GM12878 (cell line): ENCODE results near the gene ADAR. TPM values are rescaled to one million over a fixed set of nuclear protein-coding genes. Genes with fewer than 3 reads are reported as not detected.

ENCODE experiments used
- ATAC-seq: fragments of 200-7000 bp; cut with Tn5 transposase; 3 replicates; pipeline ENCODE4 v1.9.1; 2020; ENCODE audit warnings: mild to moderate bottlenecking, moderate library complexity
- BruUV-seq: library from RNA; stranded (reverse); fragments of 400-500 nt; replicated peaks from 2 replicates; lab custom pipeline; 2021; lab: Mats Ljungman, UMichigan
- CTCF ChIA-PET: fragments of 300-600 bp; sonication (Branson Sonifier 250); formaldehyde crosslinking; extraction: SDS; loops from one replicate; lab custom pipeline; 2021; ENCODE audit warnings: inconsistent platforms; lab: Yijun Ruan, JAX
- POLR2A ChIA-PET: fragments of 350-600 bp; formaldehyde crosslinking; extraction: SDS; loops from one replicate; lab custom pipeline; 2021; ENCODE audit warnings: inconsistent platforms; lab: Charles Lee
- RAD21 ChIA-PET: fragments of 300-600 bp; sonication (Branson Sonifier 250); formaldehyde crosslinking; loops from one replicate; lab custom pipeline; 2023; ENCODE audit warnings: antibody characterized with exemption; ENCODE audit not compliant: unreplicated experiment; lab: Charles Lee
- SMC1A ChIA-PET: fragments of 300-600 bp; sonication (Branson Sonifier 250); formaldehyde crosslinking; loops from one replicate; lab custom pipeline; 2023; ENCODE audit not compliant: unreplicated experiment, uncharacterized antibody; lab: Charles Lee
- DNase-seq: peaks from one replicate; pipeline ENCODE4 v3.0.0-alpha.2; 2011; ENCODE audit warnings: low read depth, low spot score
- FAIRE-seq: peaks from 3 replicates; lab custom pipeline; 2011; peaks lifted over from hg19 to GRCh38; lab: Jason Lieb, UNC
- H2AFZ ChIP-seq: 2 replicates; pipeline ENCODE4 v1.6.0; 2011; ENCODE audit warnings: low read depth, low read length, control low read depth; ENCODE audit not compliant: control insufficient read depth
- H3K27ac ChIP-seq: 2 replicates; pipeline ENCODE4 v1.5.1; 2011; ENCODE audit warnings: control low read depth; ENCODE audit not compliant: control insufficient read depth, insufficient read depth
- H3K27me3 ChIP-seq, 2 experiments: replicated peaks in 1 of 2; 2 replicates each; pipeline versions ENCODE4 v1.6.0 to v1.6.1; 2011; ENCODE audit warnings: low read length in 1 of 2; ENCODE audit not compliant: control insufficient read depth in 2 of 2, insufficient read depth in 2 of 2
- H3K36me3 ChIP-seq, 2 experiments: 2 replicates each; pipeline ENCODE4 v1.5.1; 2011; ENCODE audit warnings: low read length in 1 of 2; ENCODE audit not compliant: control insufficient read depth in 2 of 2, insufficient read depth in 2 of 2
- H3K4me1 ChIP-seq: 2 replicates; pipeline ENCODE4 v1.6.1; 2011; ENCODE audit warnings: mild to moderate bottlenecking, low read length, moderate library complexity, mixed read lengths; ENCODE audit not compliant: control insufficient read depth, insufficient read depth
- H3K4me2 ChIP-seq: 2 replicates; pipeline ENCODE4 v1.6.0; 2011; ENCODE audit warnings: control low read depth; ENCODE audit not compliant: control insufficient read depth, insufficient read depth
- H3K4me3 ChIP-seq: fragments of 200-600 bp; sonication (generic); 2 replicates; pipeline ENCODE4 v1.5.1; 2016
- H3K79me2 ChIP-seq: 2 replicates; pipeline ENCODE4 v1.6.0; 2011; ENCODE audit warnings: low read length; ENCODE audit not compliant: control insufficient read depth, insufficient read depth
- H3K9ac ChIP-seq: 2 replicates; pipeline ENCODE4 v1.8.0; 2011; ENCODE audit warnings: low read length, control low read depth, mixed read lengths; ENCODE audit not compliant: control insufficient read depth, insufficient read depth
- H3K9me3 ChIP-seq: replicated peaks from 3 replicates; pipeline ENCODE4 v1.5.1; 2011; ENCODE audit warnings: mild to moderate bottlenecking, low read length; ENCODE audit not compliant: control insufficient read depth, insufficient read depth
- H4K20me1 ChIP-seq: 2 replicates; pipeline ENCODE4 v1.6.0; 2011; ENCODE audit not compliant: control insufficient read depth, insufficient read depth
- GABPA ChIP-seq: IDR thresholded peaks from 2 replicates; pipeline ENCODE4 v1.6.1; 2014; ENCODE audit warnings: antibody characterized with exemption, low read depth, mild to moderate bottlenecking, inconsistent platforms
- POLR2AphosphoS5 ChIP-seq: IDR thresholded peaks from 2 replicates; pipeline ENCODE4 v1.6.1; 2011; ENCODE audit warnings: mild to moderate bottlenecking, low read length, inconsistent platforms
- SUPT20H ChIP-seq: IDR thresholded peaks from 2 replicates; pipeline ENCODE4 v1.6.1; 2011; ENCODE audit warnings: low read depth, mild to moderate bottlenecking, low read length, moderate library complexity, borderline replicate concordance; ENCODE audit not compliant: control insufficient read depth
- WGBS: methylation state at CpG from one replicate; pipeline ENCODE4 v1.1.6; 2016; ENCODE audit warnings: low lambda C conversion rate; ENCODE audit not compliant: insufficient replicate concordance, insufficient coverage; ENCODE audit errors: missing lambda C conversion rate; 5-methylcytosine and 5-hydroxymethylcytosine counted together
- in situ Hi-C: fragments of 300-500 bp; cut with MboI; formaldehyde crosslinking; loops from 9 replicates; pipeline ENCODE4 v1.14.3; 2018; ENCODE audit warnings: mixed read lengths
- intact Hi-C: fragments of 100-400 bp; cut with micrococcal nuclease; formaldehyde crosslinking; loops from one replicate; pipeline ENCODE4 v1.14.2; 2022; ENCODE audit not compliant: unreplicated experiment
- polyA plus RNA-seq, 11 experiments: library from polyadenylated mRNA; depleted of rRNA in 4 of 11; unstranded in 6 of 11; stranded (reverse) in 5 of 11; fragments of >200 nt; fragmentation: Nextera tagmentation in 4 of 11; fragmentation: Illumina TruSeq in 1 of 11; extraction: Ambion mirVana in 4 of 11; extraction: Trizol in 1 of 11; gene quantifications; 1 replicate in 1 of 11; 2 replicates in 10 of 11; pipeline versions ENCODE4 v1.2.1 to v1.2.3, GENCODE V29; 2011 to 2016; ENCODE audit warnings: inconsistent platforms in 2 of 11, missing spikeins in 2 of 11, low read depth in 1 of 11
- total RNA-seq, 4 experiments: library from RNA; depleted of rRNA in 3 of 4; stranded (reverse); fragments of >200 nt in 3 of 4; fragmentation: Illumina TruSeq in 1 of 4; extraction: Trizol in 1 of 4; gene quantifications; 2 replicates each; pipeline versions ENCODE4 v1.2.1 to v1.2.3, GENCODE V29; 2013 to 2021
- TF ChIP-seq, protein P1 (sequence below): IDR thresholded peaks from 2 replicates; pipeline ENCODE4 v1.6.1; 2011; ENCODE audit warnings: low read depth, low read length, improper control_type of control experiment, borderline replicate concordance

Gene ADAR
- total and polyA plus RNA-seq, 10 of the 15 experiments (the other 5 are each of a cell fraction or from before 2014, with no cell fraction given): 55.5 to 413 (median 176) TPM

GRCh38 chr1:154593390-154593789 is 14.6 kb downstream of the ADAR start:
- Histone ChIP-seq H3K9me3 (no peaks in the 10 kb centered on the region), H4K20me1 (peaks cover 6% of the 10 kb centered on the region; the same call in 1 of the 2 replicates), H3K4me3 (no peak overlapping the region), H3K27me3 (no peaks in the 10 kb centered on the region), H3K36me3 (peaks cover 44 to 69% of the 10 kb centered on the region in 2 experiments), H3K79me2 (peaks cover 7% of the 10 kb centered on the region), H3K4me1 (no peaks in the 10 kb centered on the region), H3K9ac (no peak overlapping the region), H2AFZ (no peak overlapping the region), H3K4me2 (no peak overlapping the region), H3K27ac (no peak overlapping the region)
- CTCF ChIA-PET: interaction anchor here (2.2 kb wide), 1 partner anchor 11 kb away, joined by 11 read pairs; no protein-coding TSS in a partner anchor
- no TSS peak for BruUV-seq
- SMC1A ChIA-PET: interaction anchor here (6.0 kb wide), 1 partner anchor 12 kb away, joined by 36 read pairs; no protein-coding TSS in a partner anchor
- TF ChIP-seq GABPA: no peak
- no peak for TF ChIP-seq SUPT20H
- RAD21 ChIA-PET: interaction anchor here (0.7 kb wide), 1 partner anchor 70 kb away, joined by 3 read pairs; no protein-coding TSS in a partner anchor
- no peak for DNase-seq
- in situ Hi-C loops (no loop called here), intact Hi-C loops (no loop called here)
- ATAC-seq: no peak
- POLR2A ChIA-PET: no interaction called here
- FAIRE-seq: no peak

DNA sequence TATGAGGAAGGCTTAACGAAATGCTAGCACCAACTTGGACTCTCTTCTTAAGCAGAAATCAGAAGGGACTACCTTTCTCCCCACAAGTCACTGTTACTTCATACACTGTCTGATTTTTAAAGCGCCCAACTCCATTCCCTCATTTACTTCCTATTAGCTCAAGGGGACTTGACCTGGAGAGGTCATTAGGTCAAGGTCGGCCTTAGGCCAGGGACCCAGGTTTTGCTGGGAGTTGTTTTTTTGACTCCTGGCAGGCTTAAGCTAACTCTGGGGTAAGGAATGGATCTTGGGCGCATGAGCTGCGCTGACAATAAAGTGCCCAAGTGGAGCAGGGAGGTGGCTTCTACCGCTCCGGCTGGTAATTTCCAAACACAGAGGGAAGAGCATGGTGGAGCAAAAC is 16.8 kb downstream of the ADAR start:
- no peak for ATAC-seq
- FAIRE-seq: no peak
- in situ Hi-C loops (no loop called here), intact Hi-C loops (no loop called here)
- H3K79me2 ChIP-seq: no peaks in the 10 kb centered on the region; the same call in none of the 2 replicates
- ChIA-PET CTCF (interaction anchor here (1.0 to 2.2 kb wide), 3 partner anchors 10 to 32 kb away, joined by 3 to 11 read pairs (median 4); no protein-coding TSS in a partner anchor), POLR2A (interaction anchor here (1.1 kb wide), 1 partner anchor 8 kb away, joined by 6 read pairs; no protein-coding TSS in a partner anchor), SMC1A (interaction anchor here (1.1 to 6.0 kb wide), 3 partner anchors 14 to 33 kb away, joined by 3 to 36 read pairs (median 4); no protein-coding TSS in a partner anchor), RAD21 (no interaction called here)
- no peaks in the 10 kb centered on the region; the same call in 1 of the 2 replicates for H3K4me1 ChIP-seq
- no peak overlapping the region for H3K4me3 ChIP-seq
- peak; percentile 42; the same call in 1 of the 2 replicates for TF ChIP-seq POLR2AphosphoS5
- TF ChIP-seq, protein P1, sequence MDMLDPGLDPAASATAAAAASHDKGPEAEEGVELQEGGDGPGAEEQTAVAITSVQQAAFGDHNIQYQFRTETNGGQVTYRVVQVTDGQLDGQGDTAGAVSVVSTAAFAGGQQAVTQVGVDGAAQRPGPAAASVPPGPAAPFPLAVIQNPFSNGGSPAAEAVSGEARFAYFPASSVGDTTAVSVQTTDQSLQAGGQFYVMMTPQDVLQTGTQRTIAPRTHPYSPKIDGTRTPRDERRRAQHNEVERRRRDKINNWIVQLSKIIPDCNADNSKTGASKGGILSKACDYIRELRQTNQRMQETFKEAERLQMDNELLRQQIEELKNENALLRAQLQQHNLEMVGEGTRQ: no peak
- 89% methylated on average over 7 of the region's 7 CpGs for WGBS
- peaks cover 39 to 71% of the 10 kb centered on the region in 2 experiments for H3K36me3 ChIP-seq
- H3K9me3 ChIP-seq: no peaks in the 10 kb centered on the region
- DNase-seq: no peak
- no peak overlapping the region for H3K4me2 ChIP-seq
- no TSS peak for BruUV-seq
- no peak overlapping the region for H2AFZ ChIP-seq
- H4K20me1 ChIP-seq: peaks cover 7% of the 10 kb centered on the region; the same call in 1 of the 2 replicates
- H3K9ac ChIP-seq: no peak overlapping the region
- H3K27me3 ChIP-seq: no peaks in the 10 kb centered on the region
- no peak overlapping the region for H3K27ac ChIP-seq
